HG03095 (cell line): Measurements from ENCODE around the gene CEP72.
"Not testable (repeated sequence)": the region's sequence is repeated elsewhere in the genome, so short reads cannot be mapped to it uniquely, and the experiment has no call there.

ENCODE experiments used
- ATAC-seq: cut with Tn5 transposase; IDR thresholded peaks from one replicate; pipeline ENCODE4 v1.9.1; 2021; ENCODE audit warnings: moderate library complexity; ENCODE audit not compliant: unreplicated experiment

The CEP72 gene

GRCh38 chr5:696753-697702, 84.9 kb downstream of the CEP72 start:
- not testable (repeated sequence) for ATAC-seq
